Tibial nerve (tissue), 4 donors: ENCODE results near the gene CLDN34. TPM values are rescaled to one million over a fixed set of nuclear protein-coding genes. Genes with fewer than 3 reads are reported as not detected.
A peak's percentile ranks its signal among the peaks of the same experiment; 100 is the strongest.

Source experiments
- DNase-seq, 2 donors: peaks; one replicate each; pipeline ENCODE4 v3.0.0-alpha.2; 2019; ENCODE audit warnings: low spot score in 2 of 2
- H3K27ac ChIP-seq, 4 donors: fragments of 200-600 bp; sonication (generic) in 3 of 4; one replicate each; pipeline ENCODE4 v1.5.1; 2017 to 2019; ENCODE audit warnings: mild to moderate bottlenecking in 1 of 4
- H3K27me3 ChIP-seq, 2 donors: fragments of 200-600 bp; sonication (generic) in 1 of 2; one replicate each; pipeline versions ENCODE4 v1.5.1 to v1.6.0; 2017 to 2019
- H3K36me3 ChIP-seq, 3 donors: fragments of 200-600 bp; sonication (generic); one replicate each; pipeline ENCODE4 v1.5.1; 2018 to 2019
- H3K4me1 ChIP-seq, 4 donors: fragments of 200-600 bp; sonication (generic) in 3 of 4; one replicate each; pipeline ENCODE4 v1.5.1; 2017 to 2019
- H3K4me3 ChIP-seq, 4 donors: fragments of 200-600 bp; sonication (generic) in 3 of 4; one replicate each; pipeline ENCODE4 v1.5.1; 2017 to 2019; ENCODE audit warnings: mild to moderate bottlenecking in 1 of 4, moderate library complexity in 1 of 4
- H3K9me3 ChIP-seq, 4 donors: fragments of 200-600 bp; sonication (generic) in 3 of 4; one replicate each; pipeline ENCODE4 v1.5.1; 2017 to 2019
- CTCF ChIP-seq, 5 experiments: fragments of 200-600 bp in 3 of 5; fragments of 450-650 bp in 2 of 5; sonication (generic) in 3 of 5; IDR thresholded peaks; one replicate each; pipeline ENCODE4 v1.5.1; 2016 to 2019; ENCODE audit warnings: antibody characterized with exemption in 5 of 5, mild to moderate bottlenecking in 3 of 5, moderate library complexity in 2 of 5
- EP300 ChIP-seq, 2 donors: sonication (generic); formaldehyde crosslinking; IDR thresholded peaks; one replicate each; pipeline ENCODE4 v1.6.1; 2017; ENCODE audit warnings: antibody characterized with exemption in 2 of 2, mild to moderate bottlenecking in 1 of 2
- POLR2A ChIP-seq, 2 donors: fragments of 450-650 bp; IDR thresholded peaks; one replicate each; pipeline ENCODE4 v1.6.1; 2017; ENCODE audit warnings: antibody characterized with exemption in 2 of 2, mild to moderate bottlenecking in 2 of 2, moderate library complexity in 2 of 2
- WGBS, 2 donors: methylation state at CpG; one replicate each; pipeline ENCODE4 v1.1.5; 2018; 5-methylcytosine and 5-hydroxymethylcytosine counted together
- total RNA-seq, 4 donors: library from RNA; depleted of rRNA; stranded (reverse); fragments of >200 nt; gene quantifications; one replicate each; pipeline ENCODE4 v1.1.0, GENCODE V29; 2016

Gene CLDN34
- total RNA-seq, 4 donors from 2014 or later, result not detected

- TF ChIP-seq CTCF (IDR thresholded peaks at IDR 0.05), result no peak
- TF ChIP-seq EP300 (IDR thresholded peaks at IDR 0.05), result no peak
- no peak for TF ChIP-seq POLR2A (IDR thresholded peaks at IDR 0.05)
- Histone ChIP-seq H3K4me1 (peaks cover 0 to 17% (median 0%) of the 10 kb centered on the region in 4 donors), H3K27me3 (no peaks in the 10 kb centered on the region), H3K4me3 (no peak overlapping the region), H3K36me3 (no peaks in the 10 kb centered on the region), H3K27ac (no peak overlapping the region), H3K9me3 (no peaks in the 10 kb centered on the region)
- WGBS, 2 donors, result 75 to 82% methylated on average over 4 of the region's 4 CpGs
- DNase-seq, result no peak
Observed at GRCh38 chrX:10006770-10007169, 39.6 kb downstream of the CLDN34 start.

- Histone ChIP-seq H3K27me3 (no peaks in the 10 kb centered on the region), H3K36me3 (no peaks in the 10 kb centered on the region), H3K9me3 (no peaks in the 10 kb centered on the region), H3K4me3 (no peak overlapping the region), H3K27ac (no peak overlapping the region), H3K4me1 (peaks cover 0 to 19% (median 0%) of the 10 kb centered on the region in 4 donors)
- WGBS, 2 donors, result 69 to 73% methylated on average over 3 of the region's 3 CpGs
- TF ChIP-seq POLR2A (IDR thresholded peaks at IDR 0.05) (no peak), EP300 (IDR thresholded peaks at IDR 0.05) (no peak), CTCF (IDR thresholded peaks at IDR 0.05) (no peak)
- no peak for DNase-seq
Observed at GRCh38 chrX:10007621-10008020, 40.5 kb downstream of the CLDN34 start.

- Histone ChIP-seq H3K9me3 (no peaks in the 10 kb centered on the region), H3K36me3 (no peaks in the 10 kb centered on the region), H3K4me3 (no peak overlapping the region), H3K27me3 (no peaks in the 10 kb centered on the region), H3K4me1 (peaks cover 0 to 19% (median 0%) of the 10 kb centered on the region in 4 donors), H3K27ac (no peak overlapping the region)
- no peak for DNase-seq
- 90 to 100% methylated on average over 2 of the region's 2 CpGs for WGBS, 2 donors
- TF ChIP-seq POLR2A (IDR thresholded peaks at IDR 0.05) (no peak), EP300 (IDR thresholded peaks at IDR 0.05) (no peak), CTCF (IDR thresholded peaks at IDR 0.05) (no peak)
Observed at GRCh38 chrX:10008483-10009056, 41.4 kb downstream of the CLDN34 start.

GRCh38 chrX:10009741-10010140 lies 42.6 kb downstream of the CLDN34 start:
- DNase-seq, result no peak
- H3K36me3 ChIP-seq, result no peaks in the 10 kb centered on the region
- H3K9me3 ChIP-seq, result no peaks in the 10 kb centered on the region
- H3K27me3 ChIP-seq, result peaks cover 0 to 5% of the 10 kb centered on the region in 2 donors
- H3K27ac ChIP-seq, result peak overlapping the region in 2 of 4 donors; percentile 16 to 20
- TF ChIP-seq POLR2A (IDR thresholded peaks at IDR 0.05), result no peak
- no peak for TF ChIP-seq EP300 (IDR thresholded peaks at IDR 0.05)
- no peak for TF ChIP-seq CTCF (IDR thresholded peaks at IDR 0.05)
- H3K4me3 ChIP-seq, result no peak overlapping the region
- 41 to 50% methylated on average over 1 of the region's 1 CpG for WGBS, 2 donors
- H3K4me1 ChIP-seq, result peaks cover 0 to 19% (median 0%) of the 10 kb centered on the region in 4 donors

- no peak for DNase-seq
- Histone ChIP-seq H3K9me3 (no peaks in the 10 kb centered on the region), H3K27me3 (peaks cover 0 to 7% of the 10 kb centered on the region in 2 donors), H3K4me3 (no peak overlapping the region), H3K4me1 (peaks cover 0 to 19% (median 0%) of the 10 kb centered on the region in 4 donors), H3K36me3 (no peaks in the 10 kb centered on the region), H3K27ac (peak overlapping the region in 2 of 4 donors; percentile 61 to 65)
- TF ChIP-seq EP300 (IDR thresholded peaks at IDR 0.05), result no peak
- TF ChIP-seq POLR2A (IDR thresholded peaks at IDR 0.05), result no peak
- TF ChIP-seq CTCF (IDR thresholded peaks at IDR 0.05), result no peak
- 28 to 36% methylated on average over 5 of the region's 5 CpGs for WGBS, 2 donors
Observed at GRCh38 chrX:10010686-10011085, 43.5 kb downstream of the CLDN34 start.
